Measurements from ENCODE around the gene C1QL2.

- no peak for TF ChIP-seq YY1 (IDR thresholded peaks at IDR 0.05; ENCODE audit: insufficient read depth, insufficient read length)
- no peak for TF ChIP-seq ZNF274 (IDR thresholded peaks at IDR 0.05; ENCODE audit: low read depth, low read length)
Measured at GRCh38 chr2:119119076-119119785, 39.3 kb downstream of the C1QL2 start.
